Immature natural killer cell (primary cell): ENCODE results near the gene NEO1. TPM values are rescaled to one million over a fixed set of nuclear protein-coding genes. Genes with fewer than 3 reads are reported as not detected.
"Not testable (repeated sequence)": the region's sequence is repeated elsewhere in the genome, so short reads cannot be mapped to it uniquely, and the experiment has no call there.

ENCODE experiments used
- DNase-seq, 3 donors: peaks; one replicate each; pipeline ENCODE4 v3.0.0; 2022; ENCODE audit warnings: mixed read lengths in 1 of 3
- H3K27ac Mint-ChIP-seq, 6 donors: one replicate each; pipeline ENCODE4 v1.8.0; 2020; ENCODE audit warnings: mixed read lengths in 6 of 6, mild to moderate bottlenecking in 5 of 6, inconsistent platforms in 4 of 6, moderate library complexity in 3 of 6
- H3K27me3 Mint-ChIP-seq, 3 donors: one replicate each; pipeline ENCODE4 v1.8.0; 2020 to 2021; ENCODE audit warnings: low read depth in 3 of 3, mild to moderate bottlenecking in 3 of 3, mixed read lengths in 3 of 3, moderate library complexity in 3 of 3, inconsistent platforms in 1 of 3
- H3K36me3 Mint-ChIP-seq, 3 donors: one replicate each; pipeline ENCODE4 v1.8.0; 2020; ENCODE audit warnings: mixed read lengths in 3 of 3, inconsistent platforms in 2 of 3, mild to moderate bottlenecking in 2 of 3
- H3K4me1 Mint-ChIP-seq, 2 donors: one replicate each; pipeline ENCODE4 v1.8.0; 2020; ENCODE audit warnings: inconsistent platforms in 2 of 2, mild to moderate bottlenecking in 2 of 2, mixed read lengths in 2 of 2, moderate library complexity in 1 of 2
- H3K4me3 Mint-ChIP-seq, 5 donors: one replicate each; pipeline ENCODE4 v1.8.0; 2020; ENCODE audit warnings: mild to moderate bottlenecking in 5 of 5, mixed read lengths in 5 of 5, inconsistent platforms in 3 of 5, moderate library complexity in 3 of 5
- H3K9me3 Mint-ChIP-seq, 6 donors: one replicate each; pipeline ENCODE4 v1.8.0; 2020; ENCODE audit warnings: mild to moderate bottlenecking in 6 of 6, mixed read lengths in 6 of 6, inconsistent platforms in 4 of 6, moderate library complexity in 3 of 6
- polyA plus RNA-seq, 3 donors: library from polyadenylated mRNA; unstranded; fragments of 300-500 nt; fragmentation: Illumina TruSeq; gene quantifications; one replicate each; pipeline ENCODE4 v1.2.3, GENCODE V29; 2021

NEO1 gene
- polyA plus RNA-seq, 3 donors from 2014 or later = 2.2 to 6.0 (median 2.4) TPM

DNA sequence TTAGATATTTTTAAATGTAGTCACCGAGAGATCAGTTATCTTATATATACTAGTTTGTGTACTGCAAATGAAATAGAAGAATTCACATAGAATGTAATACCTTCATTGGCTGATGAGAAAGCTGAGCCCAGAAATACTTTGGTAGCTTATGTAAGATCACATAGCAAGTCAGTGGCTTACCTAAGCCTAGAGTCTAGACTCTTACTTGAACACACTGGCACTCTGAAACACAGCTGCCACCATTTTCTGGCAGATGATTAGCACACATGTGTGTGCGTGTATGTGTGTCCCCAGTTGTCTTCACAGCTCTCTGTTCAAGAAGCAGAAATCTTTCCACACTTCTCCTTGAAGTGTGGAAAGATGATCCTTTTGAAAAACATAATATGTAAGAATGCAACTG is 124.3 kb downstream of the NEO1 start:
- Mint-ChIP-seq H3K9me3 (peaks cover 0 to 5% (median 0%) of the 10 kb centered on the region in 6 donors), H3K4me3 (no peak overlapping the region), H3K27me3 (peaks cover 4 to 7% (median 6%) of the 10 kb centered on the region in 3 donors), H3K27ac (no peak overlapping the region), H3K36me3 (peaks cover under 1 to 17% (median 4%) of the 10 kb centered on the region in 3 donors), H3K4me1 (no peaks in the 10 kb centered on the region)
- no peak for DNase-seq

- Mint-ChIP-seq H3K27me3 (peaks cover 0 to 3% (median 0%) of the 10 kb centered on the region in 3 donors), H3K4me3 (no peak overlapping the region), H3K4me1 (no peaks in the 10 kb centered on the region), H3K9me3 (peaks cover 0 to 5% (median 1%) of the 10 kb centered on the region in 6 donors), H3K27ac (no peak overlapping the region), H3K36me3 (peaks cover 4 to 22% (median 15%) of the 10 kb centered on the region in 3 donors)
- DNase-seq = no peak
Observed at GRCh38 chr15:73183071-73183470, 130.8 kb downstream of the NEO1 start.

- Mint-ChIP-seq H3K9me3 (peaks cover 0 to under 1% (median 0%) of the 10 kb centered on the region in 6 donors), H3K4me1 (no peaks in the 10 kb centered on the region), H3K27me3 (peaks cover 0 to 2% (median 0%) of the 10 kb centered on the region in 3 donors), H3K27ac (no peak overlapping the region), H3K36me3 (no peaks in the 10 kb centered on the region), H3K4me3 (no peak overlapping the region)
- no peak for DNase-seq
Observed at GRCh38 chr15:73190189-73190601, 137.9 kb downstream of the NEO1 start.

DNA sequence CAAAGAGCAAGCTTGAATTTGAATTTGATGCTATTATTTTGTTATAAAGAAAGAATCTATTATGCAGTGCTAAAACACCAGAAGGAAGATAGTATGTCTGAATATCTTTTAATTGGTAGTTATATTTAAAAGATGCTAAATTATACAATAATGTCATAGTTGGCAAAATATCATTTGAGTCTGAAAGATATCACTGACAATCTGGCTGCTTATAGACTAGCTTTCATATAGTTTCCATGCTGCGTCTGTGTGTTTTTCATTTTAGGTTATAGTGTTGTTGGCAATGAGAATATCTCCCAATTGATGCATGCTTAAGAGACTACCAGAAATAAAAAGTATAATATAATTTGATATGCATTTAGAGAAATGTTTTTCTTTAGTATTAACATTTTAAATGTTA is 142.9 kb downstream of the NEO1 start:
- no peak overlapping the region for H3K27ac Mint-ChIP-seq
- no peaks in the 10 kb centered on the region for H3K36me3 Mint-ChIP-seq
- H3K9me3 Mint-ChIP-seq = no peaks in the 10 kb centered on the region
- H3K27me3 Mint-ChIP-seq = peaks cover 0 to 4% (median 3%) of the 10 kb centered on the region in 3 donors
- no peak for DNase-seq
- H3K4me1 Mint-ChIP-seq = peaks cover 0 to 2% of the 10 kb centered on the region in 2 donors
- no peak overlapping the region for H3K4me3 Mint-ChIP-seq

- no peak overlapping the region for H3K27ac Mint-ChIP-seq
- H3K36me3 Mint-ChIP-seq = no peaks in the 10 kb centered on the region
- H3K9me3 Mint-ChIP-seq = no peaks in the 10 kb centered on the region
- DNase-seq = no peak
- no peak overlapping the region for H3K4me3 Mint-ChIP-seq
- H3K4me1 Mint-ChIP-seq = peaks cover 0 to 2% of the 10 kb centered on the region in 2 donors
- H3K27me3 Mint-ChIP-seq = peaks cover 0 to 4% (median 3%) of the 10 kb centered on the region in 3 donors
Observed at GRCh38 chr15:73196113-73196512, 143.8 kb downstream of the NEO1 start.

- Mint-ChIP-seq H3K4me1 (peaks cover 0 to 2% of the 10 kb centered on the region in 2 donors), H3K36me3 (peaks cover 5 to 12% (median 5%) of the 10 kb centered on the region in 3 donors), H3K27ac (no peak overlapping the region), H3K27me3 (peaks cover 4 to 10% (median 6%) of the 10 kb centered on the region in 3 donors), H3K4me3 (no peak overlapping the region), H3K9me3 (peaks cover 0 to 10% (median 4%) of the 10 kb centered on the region in 6 donors)
- DNase-seq = no peak
Observed at GRCh38 chr15:73200339-73200738, 148.1 kb downstream of the NEO1 start.

DNA sequence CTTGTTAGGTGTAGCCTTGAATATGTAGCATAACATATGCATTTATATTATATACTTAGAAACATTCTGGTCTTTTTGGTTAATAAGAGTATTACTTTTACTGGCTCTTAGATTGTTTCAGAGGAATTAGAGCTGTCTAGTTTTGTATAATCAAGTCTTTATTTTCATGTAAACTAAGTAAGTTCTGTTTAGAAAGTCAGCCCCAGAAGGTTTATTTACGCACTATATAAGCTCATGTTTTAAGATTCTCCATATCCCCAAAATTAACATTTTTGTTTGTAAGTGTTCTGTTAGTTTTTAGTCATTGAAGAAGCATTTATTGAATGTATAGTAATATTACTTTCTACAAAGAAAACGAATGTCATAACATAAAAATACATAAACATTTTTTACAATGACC is 158.4 kb downstream of the NEO1 start:
- no peak for DNase-seq
- Mint-ChIP-seq H3K27ac (no peak overlapping the region), H3K4me1 (no peaks in the 10 kb centered on the region), H3K4me3 (no peak overlapping the region), H3K36me3 (peaks cover 0 to 4% (median 3%) of the 10 kb centered on the region in 3 donors), H3K27me3 (peaks cover 0 to 8% (median 5%) of the 10 kb centered on the region in 3 donors), H3K9me3 (peaks cover 0 to 2% (median 0%) of the 10 kb centered on the region in 6 donors)

DNA sequence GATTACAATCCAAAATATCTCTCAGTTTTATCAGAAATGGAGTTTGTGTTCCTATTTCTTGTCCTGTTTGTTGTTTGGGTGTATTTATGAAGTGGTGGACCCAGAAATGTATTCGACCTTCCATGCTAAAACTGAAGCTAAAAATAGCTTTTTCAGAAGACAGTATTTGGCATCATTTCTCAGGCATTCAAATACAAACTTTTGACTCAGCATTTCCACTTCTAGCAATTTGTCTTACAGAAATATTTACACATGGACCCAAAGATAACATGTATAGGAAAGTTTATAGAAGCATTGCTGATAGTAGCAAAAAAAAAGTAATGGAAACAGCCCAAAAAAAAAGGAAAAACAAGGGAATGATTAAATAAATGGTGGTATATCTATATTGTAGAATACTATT is 160.2 kb downstream of the NEO1 start:
- H3K36me3 Mint-ChIP-seq = peaks cover 0 to under 1% (median 0%) of the 10 kb centered on the region in 3 donors
- no peak overlapping the region for H3K4me3 Mint-ChIP-seq
- no peak overlapping the region for H3K27ac Mint-ChIP-seq
- no peaks in the 10 kb centered on the region for H3K9me3 Mint-ChIP-seq
- no peaks in the 10 kb centered on the region for H3K4me1 Mint-ChIP-seq
- no peak for DNase-seq
- H3K27me3 Mint-ChIP-seq = peaks cover 0 to 8% (median 5%) of the 10 kb centered on the region in 3 donors

GRCh38 chr15:73221450-73221849 is 169.2 kb downstream of the NEO1 start:
- H3K4me1 Mint-ChIP-seq, H3K9me3 Mint-ChIP-seq, H3K27me3 Mint-ChIP-seq, H3K36me3 Mint-ChIP-seq, H3K27ac Mint-ChIP-seq, DNase-seq, H3K4me3 Mint-ChIP-seq: not testable (repeated sequence)

- Mint-ChIP-seq H3K27ac (peak overlapping the region in 1 of 6 donors; percentile 60), H3K9me3 (peaks cover 0 to 3% (median 0%) of the 10 kb centered on the region in 6 donors), H3K4me3 (peak overlapping the region in 1 of 5 donors; percentile 14), H3K27me3 (peaks cover 1 to 3% (median 2%) of the 10 kb centered on the region in 3 donors), H3K36me3 (peaks cover 0 to 7% (median 6%) of the 10 kb centered on the region in 3 donors), H3K4me1 (peaks cover 7 to 10% of the 10 kb centered on the region in 2 donors)
- peak in 1 of 3 donors; percentile 47 for DNase-seq
Observed at GRCh38 chr15:73225358-73226015, 173.2 kb downstream of the NEO1 start.

DNA sequence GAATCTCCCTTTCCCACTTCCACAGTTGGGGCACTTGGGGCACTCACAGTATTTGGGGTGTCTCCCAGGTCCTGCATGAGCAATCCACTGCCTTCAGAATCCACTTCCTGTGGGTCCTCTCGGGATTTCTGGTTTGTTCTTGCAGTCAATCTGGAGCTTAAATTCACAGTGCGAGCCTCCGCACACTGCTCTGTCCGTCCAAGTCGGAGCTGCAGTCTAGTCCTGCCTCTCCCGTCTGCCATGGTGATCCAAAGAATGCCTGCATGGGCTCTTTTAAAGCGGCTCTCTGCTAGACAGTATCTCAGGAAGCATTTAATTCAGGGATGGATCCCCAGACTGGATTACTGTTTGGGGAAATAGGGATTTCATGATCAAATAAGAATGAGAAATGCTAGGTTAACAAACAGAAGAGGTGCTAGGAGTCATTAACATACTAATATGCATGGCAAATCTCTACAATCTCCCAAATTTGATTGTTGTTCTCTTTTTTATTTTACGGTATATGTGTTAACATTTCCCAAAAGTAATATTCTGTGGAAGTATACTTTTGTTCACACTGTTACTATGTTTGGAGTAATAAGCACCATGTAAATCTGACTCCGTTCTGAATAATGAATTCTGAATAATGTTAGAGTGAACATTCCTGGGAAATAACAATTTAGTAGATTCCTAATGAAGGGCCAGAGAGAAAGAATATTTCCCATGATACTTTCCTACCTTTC is 174.0 kb downstream of the NEO1 start:
- peaks cover 0 to 3% (median 2%) of the 10 kb centered on the region in 3 donors for H3K27me3 Mint-ChIP-seq
- H3K4me1 Mint-ChIP-seq = peaks cover 7 to 10% of the 10 kb centered on the region in 2 donors
- peaks cover 0 to 2% (median 0%) of the 10 kb centered on the region in 6 donors for H3K9me3 Mint-ChIP-seq
- H3K27ac Mint-ChIP-seq = no peak overlapping the region
- no peak overlapping the region for H3K4me3 Mint-ChIP-seq
- no peak for DNase-seq
- H3K36me3 Mint-ChIP-seq = peaks cover 0 to 7% (median 6%) of the 10 kb centered on the region in 3 donors

DNA sequence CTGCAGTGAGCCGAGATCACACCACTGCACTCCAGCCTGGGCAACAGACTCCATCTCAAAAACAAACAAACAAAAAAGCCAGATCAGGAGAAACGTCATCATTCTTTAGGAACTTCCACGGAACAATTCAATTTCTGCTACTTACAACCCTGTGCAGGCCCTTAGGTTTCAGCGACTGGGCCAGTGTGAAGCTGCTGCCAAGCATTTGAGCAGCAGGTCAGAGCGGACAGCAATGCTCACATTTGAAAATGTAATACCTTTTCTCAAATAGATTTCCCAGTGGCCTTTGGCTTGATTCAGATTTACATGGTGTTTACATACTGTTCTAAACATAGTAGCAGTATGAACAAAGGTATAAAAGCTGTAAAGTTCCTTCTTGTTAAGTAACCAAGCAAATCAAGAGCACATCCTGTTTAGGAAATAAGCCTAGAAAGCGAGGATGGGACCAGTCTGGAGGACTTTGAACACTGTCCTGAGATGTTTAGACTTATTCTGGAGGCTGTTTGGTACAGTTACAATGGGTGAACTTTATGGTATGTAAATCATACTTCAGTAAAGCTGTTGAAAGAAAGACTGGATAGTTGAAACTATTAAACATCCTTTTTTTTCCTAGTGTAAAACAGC is 175.3 kb downstream of the NEO1 start:
- Mint-ChIP-seq H3K27ac (no peak overlapping the region), H3K4me3 (no peak overlapping the region), H3K4me1 (peaks cover 7 to 10% of the 10 kb centered on the region in 2 donors), H3K27me3 (peaks cover 0 to 3% (median 2%) of the 10 kb centered on the region in 3 donors), H3K9me3 (peaks cover 0 to 2% (median 0%) of the 10 kb centered on the region in 6 donors), H3K36me3 (peaks cover 0 to 3% (median 3%) of the 10 kb centered on the region in 3 donors)
- no peak for DNase-seq

- H3K9me3 Mint-ChIP-seq = no peaks in the 10 kb centered on the region
Observed at GRCh38 chr15:73228128-73228646, 175.9 kb downstream of the NEO1 start.

More at GRCh38 chr15:73228128-73228646, 175.9 kb downstream of the NEO1 start:
- no peak for DNase-seq
- no peak overlapping the region for H3K27ac Mint-ChIP-seq
- peaks cover 0 to 3% (median 2%) of the 10 kb centered on the region in 3 donors for H3K27me3 Mint-ChIP-seq
- no peaks in the 10 kb centered on the region for H3K36me3 Mint-ChIP-seq
- peaks cover 7 to 10% of the 10 kb centered on the region in 2 donors for H3K4me1 Mint-ChIP-seq
- no peak overlapping the region for H3K4me3 Mint-ChIP-seq
